Gastrocnemius medialis (tissue), 4 donors: ENCODE data around the gene PIP5KL1.

ENCODE experiments used
- POLR2A ChIP-seq, 2 donors: fragments of 450-650 bp; IDR thresholded peaks; one replicate each; pipeline ENCODE4 v1.6.1; 2017; ENCODE audit warnings: antibody characterized with exemption in 2 of 2, mild to moderate bottlenecking in 2 of 2, moderate library complexity in 2 of 2
- TF ChIP-seq, protein P1 (sequence below), 5 experiments: fragments of 450-650 bp in 3 of 5; fragments of 200-600 bp in 2 of 5; sonication (generic) in 2 of 5; IDR thresholded peaks in 4 of 5; conservative IDR thresholded peaks in 1 of 5; 1 replicate in 4 of 5; 2 replicates in 1 of 5; pipeline ENCODE4 v1.5.1; 2016 to 2019; ENCODE audit warnings: antibody characterized with exemption in 5 of 5, mild to moderate bottlenecking in 3 of 5, moderate library complexity in 3 of 5

DNA sequence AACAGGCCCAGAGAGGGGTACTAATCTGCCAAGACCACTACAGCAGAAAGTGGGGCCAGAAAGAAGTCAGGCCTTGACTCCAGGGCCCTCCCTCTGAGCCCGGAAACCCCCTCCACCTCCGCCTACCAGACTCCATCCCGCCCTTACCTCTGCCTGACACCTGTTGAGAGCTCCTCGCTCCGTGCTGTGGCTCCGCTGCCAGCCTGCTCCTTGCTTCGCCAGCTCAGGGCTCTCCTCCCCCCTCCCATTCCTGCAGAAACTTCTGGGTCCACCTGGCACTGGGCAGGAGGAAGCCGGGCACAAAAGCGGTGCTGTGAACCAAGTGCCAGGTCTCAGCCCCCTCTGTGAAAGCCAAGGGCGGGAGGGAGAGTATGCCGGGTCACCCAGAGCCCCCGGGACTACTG lies 24.8 kb downstream of the PIP5KL1 start:
- no peak for TF ChIP-seq POLR2A (IDR thresholded peaks at IDR 0.05)
- TF ChIP-seq, protein P1, sequence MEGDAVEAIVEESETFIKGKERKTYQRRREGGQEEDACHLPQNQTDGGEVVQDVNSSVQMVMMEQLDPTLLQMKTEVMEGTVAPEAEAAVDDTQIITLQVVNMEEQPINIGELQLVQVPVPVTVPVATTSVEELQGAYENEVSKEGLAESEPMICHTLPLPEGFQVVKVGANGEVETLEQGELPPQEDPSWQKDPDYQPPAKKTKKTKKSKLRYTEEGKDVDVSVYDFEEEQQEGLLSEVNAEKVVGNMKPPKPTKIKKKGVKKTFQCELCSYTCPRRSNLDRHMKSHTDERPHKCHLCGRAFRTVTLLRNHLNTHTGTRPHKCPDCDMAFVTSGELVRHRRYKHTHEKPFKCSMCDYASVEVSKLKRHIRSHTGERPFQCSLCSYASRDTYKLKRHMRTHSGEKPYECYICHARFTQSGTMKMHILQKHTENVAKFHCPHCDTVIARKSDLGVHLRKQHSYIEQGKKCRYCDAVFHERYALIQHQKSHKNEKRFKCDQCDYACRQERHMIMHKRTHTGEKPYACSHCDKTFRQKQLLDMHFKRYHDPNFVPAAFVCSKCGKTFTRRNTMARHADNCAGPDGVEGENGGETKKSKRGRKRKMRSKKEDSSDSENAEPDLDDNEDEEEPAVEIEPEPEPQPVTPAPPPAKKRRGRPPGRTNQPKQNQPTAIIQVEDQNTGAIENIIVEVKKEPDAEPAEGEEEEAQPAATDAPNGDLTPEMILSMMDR (IDR thresholded peaks at IDR 0.05 in 4 of 5, conservative IDR thresholded peaks at IDR 0.05 in 1 of 5), result no peak
